Keratinocyte (primary cell): ENCODE data around the gene TMEM39B. TPM values are rescaled to one million over a fixed set of nuclear protein-coding genes. Genes with fewer than 3 reads are reported as not detected.
"Not testable (repeated sequence)": the region's sequence is repeated elsewhere in the genome, so short reads cannot be mapped to it uniquely, and the experiment has no call there.

Source experiments
- DNase-seq: peaks from one replicate; pipeline ENCODE4 v3.0.0-alpha.2; 2011; ENCODE audit warnings: low read depth, missing footprints, low spot score
- FAIRE-seq: peaks from 2 replicates; lab custom pipeline; 2011; peaks lifted over from hg19 to GRCh38; lab: Jason Lieb, UNC
- H2AFZ ChIP-seq: 2 replicates; pipeline ENCODE4 v1.6.0; 2012; ENCODE audit warnings: low read length, control low read depth, inconsistent platforms; ENCODE audit not compliant: control insufficient read depth
- H3K27ac ChIP-seq: 2 replicates; pipeline ENCODE4 v1.5.1; 2011; ENCODE audit warnings: low read length; ENCODE audit not compliant: control insufficient read depth, insufficient read depth
- H3K27me3 ChIP-seq: 3 replicates; pipeline ENCODE4 v1.6.0; 2011; ENCODE audit warnings: low read length; ENCODE audit not compliant: control insufficient read depth, insufficient read depth; ENCODE audit errors: extremely low read depth
- H3K36me3 ChIP-seq, 2 experiments: 2 replicates in 1 of 2; 3 replicates in 1 of 2; pipeline ENCODE4 v1.5.1; 2011; ENCODE audit warnings: low read length in 2 of 2, mild to moderate bottlenecking in 1 of 2; ENCODE audit not compliant: control insufficient read depth in 2 of 2, insufficient read depth in 2 of 2; ENCODE audit errors: extremely low read depth in 1 of 2
- H3K4me1 ChIP-seq: 3 replicates; pipeline ENCODE4 v1.5.1; 2011; ENCODE audit warnings: low read length; ENCODE audit not compliant: control insufficient read depth, insufficient read depth; ENCODE audit errors: extremely low read depth
- H3K4me2 ChIP-seq: 3 replicates; pipeline ENCODE4 v1.6.0; 2011; ENCODE audit warnings: low read depth, low read length; ENCODE audit not compliant: control insufficient read depth, insufficient read depth; ENCODE audit errors: extremely low read depth
- H3K4me3 ChIP-seq, 3 experiments: fragments of 200-600 bp in 1 of 3; sonication (generic) in 1 of 3; 2 replicates in 2 of 3; 3 replicates in 1 of 3; pipeline ENCODE4 v1.5.1; 2011 to 2016; ENCODE audit warnings: low read length in 3 of 3, mild to moderate bottlenecking in 3 of 3, control low read depth in 2 of 3, inconsistent platforms in 1 of 3, low read depth in 1 of 3, mixed read lengths in 1 of 3, mixed run types in 1 of 3, moderate library complexity in 1 of 3; ENCODE audit not compliant: control insufficient read depth in 2 of 3, insufficient read depth in 2 of 3; ENCODE audit errors: extremely low read depth in 1 of 3
- H3K79me2 ChIP-seq: 2 replicates; pipeline ENCODE4 v1.6.0; 2012; ENCODE audit warnings: low read length; ENCODE audit not compliant: control insufficient read depth, insufficient read depth
- H3K9ac ChIP-seq: 3 replicates; pipeline ENCODE4 v1.6.0; 2011; ENCODE audit warnings: low read length; ENCODE audit not compliant: control insufficient read depth, insufficient read depth; ENCODE audit errors: extremely low read depth
- H3K9me1 ChIP-seq: 3 replicates; pipeline ENCODE4 v1.6.0; 2011; ENCODE audit warnings: low read length; ENCODE audit not compliant: control insufficient read depth, insufficient read depth; ENCODE audit errors: extremely low read depth
- H3K9me3 ChIP-seq: 2 replicates; pipeline ENCODE4 v1.5.1; 2012; ENCODE audit warnings: low read depth, low read length; ENCODE audit not compliant: control insufficient read depth
- H4K20me1 ChIP-seq: 3 replicates; pipeline ENCODE4 v1.6.0; 2011; ENCODE audit warnings: low read length; ENCODE audit not compliant: control insufficient read depth, insufficient read depth; ENCODE audit errors: extremely low read depth
- EZH2 ChIP-seq: IDR thresholded peaks from one replicate; pipeline ENCODE4 v1.6.1; 2012; ENCODE audit warnings: inconsistent platforms, mild to moderate bottlenecking, low read length, moderate library complexity
- dilution Hi-C: fragments of 300-500 bp; cut with MboI; formaldehyde crosslinking; loops from one replicate; pipeline ENCODE4 v1.7.0; 2020; ENCODE audit warnings: low sequenced_read_pairs; ENCODE audit not compliant: extremely low pct_ligation_motif_present
- polyA plus RNA-seq, 5 experiments: library from polyadenylated mRNA; depleted of rRNA in 3 of 5; stranded (reverse) in 3 of 5; stranded (forward) in 1 of 5; unstranded in 1 of 5; fragments of >200 nt; gene quantifications; 1 replicate in 1 of 5; 2 replicates in 3 of 5; 3 replicates in 1 of 5; pipeline versions ENCODE4 v1.2.1 to v1.2.3, GENCODE V29; 2011 to 2012; ENCODE audit warnings: missing spikeins in 2 of 5, low read depth in 1 of 5, low replicate concordance in 1 of 5
- TF ChIP-seq, protein P1 (sequence below), 3 experiments: IDR thresholded peaks in 1 of 3; conservative IDR thresholded peaks in 1 of 3; optimal IDR thresholded peaks in 1 of 3; 2 replicates in 2 of 3; 3 replicates in 1 of 3; pipeline versions ENCODE3 to v1.5.1; 2011; ENCODE audit warnings: low read length in 3 of 3, mild to moderate bottlenecking in 3 of 3, moderate library complexity in 2 of 3, control low read depth in 1 of 3, inconsistent platforms in 1 of 3; ENCODE audit not compliant: insufficient read depth in 2 of 3; ENCODE audit errors: extremely low read depth in 1 of 3

Gene TMEM39B
- polyA plus RNA-seq, 1 donor (not counting 4 experiments of a cell fraction or from before 2014, with no cell fraction given): 6.8 TPM

DNA sequence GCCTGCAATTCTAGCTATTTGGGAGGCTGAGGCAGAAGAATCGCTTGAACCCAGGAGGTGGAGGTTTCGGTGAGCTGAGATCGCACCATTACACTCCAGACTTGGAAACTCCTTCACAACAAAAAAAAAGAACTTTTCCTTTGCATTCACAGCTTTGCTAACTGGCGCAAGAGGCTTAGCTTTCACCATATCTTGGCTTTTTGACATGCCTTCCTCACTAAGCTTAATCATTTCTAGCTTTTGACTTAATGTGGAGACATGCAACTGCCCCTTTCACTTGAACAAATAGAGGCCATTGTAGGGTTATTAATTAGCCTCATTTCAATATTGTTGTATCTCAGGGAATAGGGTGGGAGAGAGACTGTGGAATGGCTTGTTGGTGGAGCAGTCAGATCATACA lies 43.8 kb downstream of the TMEM39B start:
- DNase-seq (no peak), FAIRE-seq (no peak)
- Histone ChIP-seq H3K9ac (no peak overlapping the region), H3K27ac (no peak overlapping the region), H3K79me2 (peaks cover 94% of the 10 kb centered on the region), H3K27me3 (no peaks in the 10 kb centered on the region), H3K9me3 (no peaks in the 10 kb centered on the region), H2AFZ (no peak overlapping the region), H3K4me2 (no peak overlapping the region), H3K4me3 (no peak overlapping the region), H3K36me3 (peaks cover 0 to 1% of the 10 kb centered on the region in 2 experiments), H3K9me1 (no peaks in the 10 kb centered on the region), H4K20me1 (peaks cover 7% of the 10 kb centered on the region), H3K4me1 (peaks cover 4% of the 10 kb centered on the region)
- TF ChIP-seq, protein P1, sequence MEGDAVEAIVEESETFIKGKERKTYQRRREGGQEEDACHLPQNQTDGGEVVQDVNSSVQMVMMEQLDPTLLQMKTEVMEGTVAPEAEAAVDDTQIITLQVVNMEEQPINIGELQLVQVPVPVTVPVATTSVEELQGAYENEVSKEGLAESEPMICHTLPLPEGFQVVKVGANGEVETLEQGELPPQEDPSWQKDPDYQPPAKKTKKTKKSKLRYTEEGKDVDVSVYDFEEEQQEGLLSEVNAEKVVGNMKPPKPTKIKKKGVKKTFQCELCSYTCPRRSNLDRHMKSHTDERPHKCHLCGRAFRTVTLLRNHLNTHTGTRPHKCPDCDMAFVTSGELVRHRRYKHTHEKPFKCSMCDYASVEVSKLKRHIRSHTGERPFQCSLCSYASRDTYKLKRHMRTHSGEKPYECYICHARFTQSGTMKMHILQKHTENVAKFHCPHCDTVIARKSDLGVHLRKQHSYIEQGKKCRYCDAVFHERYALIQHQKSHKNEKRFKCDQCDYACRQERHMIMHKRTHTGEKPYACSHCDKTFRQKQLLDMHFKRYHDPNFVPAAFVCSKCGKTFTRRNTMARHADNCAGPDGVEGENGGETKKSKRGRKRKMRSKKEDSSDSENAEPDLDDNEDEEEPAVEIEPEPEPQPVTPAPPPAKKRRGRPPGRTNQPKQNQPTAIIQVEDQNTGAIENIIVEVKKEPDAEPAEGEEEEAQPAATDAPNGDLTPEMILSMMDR (optimal IDR thresholded peaks at IDR 0.05 in 1 of 3, IDR thresholded peaks at IDR 0.05 in 1 of 3, conservative IDR thresholded peaks at IDR 0.05 in 1 of 3; ENCODE audit: extremely low read depth in 1 of 3, insufficient read depth in 2 of 3, low read length in 3 of 3): no peak
- TF ChIP-seq EZH2: no peak
- dilution Hi-C loops: no loop called here

DNA sequence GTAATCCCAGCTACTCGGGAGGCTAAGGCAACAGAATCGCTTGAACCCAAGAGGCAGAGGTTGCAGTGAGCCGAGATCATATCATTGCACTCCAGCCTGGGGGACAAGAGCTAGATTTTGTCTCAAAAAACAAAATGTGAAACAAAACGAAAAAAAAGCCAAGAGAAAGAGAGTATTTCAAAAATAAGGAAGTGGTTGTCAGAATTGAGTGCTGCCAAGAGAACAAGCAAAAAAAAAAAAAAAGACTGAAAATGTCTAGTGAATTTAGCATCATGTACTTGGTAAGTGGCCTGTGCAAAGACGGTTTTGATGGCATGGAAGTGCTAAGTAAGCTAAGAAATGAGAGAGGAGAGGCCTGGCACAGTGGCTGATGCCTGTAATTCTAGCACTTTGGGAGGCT lies 49.4 kb downstream of the TMEM39B start:
- Histone ChIP-seq H3K27ac (no peak overlapping the region), H3K27me3 (no peaks in the 10 kb centered on the region), H3K4me2 (no peak overlapping the region), H3K36me3 (no peaks in the 10 kb centered on the region), H3K9ac (no peak overlapping the region), H3K4me3 (no peak overlapping the region), H3K9me3 (no peaks in the 10 kb centered on the region), H4K20me1 (peaks cover 2% of the 10 kb centered on the region), H3K9me1 (no peaks in the 10 kb centered on the region), H3K4me1 (no peaks in the 10 kb centered on the region), H3K79me2 (peaks cover 93% of the 10 kb centered on the region), H2AFZ (no peak overlapping the region)
- TF ChIP-seq EZH2: no peak
- TF ChIP-seq, protein P1 (optimal IDR thresholded peaks at IDR 0.05 in 1 of 3, IDR thresholded peaks at IDR 0.05 in 1 of 3, conservative IDR thresholded peaks at IDR 0.05 in 1 of 3; ENCODE audit: extremely low read depth in 1 of 3, insufficient read depth in 2 of 3, low read length in 3 of 3): no peak
- FAIRE-seq (no peak), DNase-seq (no peak)
- dilution Hi-C loops: no loop called here

DNA sequence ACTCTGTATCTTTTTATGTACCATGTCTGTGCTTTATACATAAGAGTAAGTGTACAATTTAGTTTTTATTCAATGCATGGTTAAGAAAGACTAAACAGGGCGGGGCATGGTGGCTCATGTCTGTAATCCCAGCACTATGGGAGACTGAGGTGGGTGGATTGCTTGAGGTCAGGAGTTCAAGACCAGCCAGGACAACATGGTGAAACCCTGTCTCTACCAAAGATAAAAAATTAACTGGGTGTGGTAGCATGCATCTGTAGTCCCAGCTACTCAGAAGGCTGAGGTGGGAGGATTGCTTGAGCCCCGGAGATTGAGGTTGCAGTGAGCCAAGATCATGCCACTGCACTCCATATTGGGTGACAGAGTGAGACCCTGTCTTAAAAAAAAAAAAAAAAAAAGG lies 50.6 kb downstream of the TMEM39B start:
- H3K9me1 ChIP-seq, H3K27me3 ChIP-seq, FAIRE-seq, H2AFZ ChIP-seq, H3K4me3 ChIP-seq, H3K4me1 ChIP-seq, DNase-seq, dilution Hi-C loops, H3K9ac ChIP-seq, H4K20me1 ChIP-seq, H3K9me3 ChIP-seq, H3K4me2 ChIP-seq, H3K27ac ChIP-seq, H3K36me3 ChIP-seq: not testable (repeated sequence)
- H3K79me2 ChIP-seq: peaks cover 92% of the 10 kb centered on the region
